ENCODE data around the gene ADAMTS6. TPM values are rescaled to one million over a fixed set of nuclear protein-coding genes. Genes with fewer than 3 reads are reported as not detected.

Gene ADAMTS6
- total and polyA plus RNA-seq, 2 donors (not counting 1 experiment from before 2014, with no cell fraction given) = 3.6 to 12.3 TPM

DNA sequence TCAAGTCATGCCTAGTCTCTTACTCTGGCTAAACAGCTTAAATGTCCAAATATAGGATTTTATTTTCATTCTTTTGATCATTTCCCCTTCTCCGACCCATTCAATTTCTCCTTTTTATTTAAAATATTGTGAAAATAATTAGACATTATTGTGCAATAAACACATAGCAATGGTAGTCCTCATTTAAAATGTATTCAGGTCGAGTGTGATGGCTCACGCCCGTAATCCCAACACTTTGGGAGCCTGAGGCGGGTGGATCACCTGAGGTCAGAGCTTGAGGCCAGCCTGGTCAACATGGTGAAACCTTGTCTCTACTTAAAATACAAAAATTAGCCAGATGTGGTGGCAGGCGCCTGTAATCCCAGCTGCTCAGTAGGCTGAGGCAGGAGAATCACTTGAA lies 26.7 kb downstream of the ADAMTS6 start:
- no peaks in the 10 kb centered on the region for H3K27me3 ChIP-seq (replicated peaks in 1 of 4; ENCODE audit: control extremely low read depth in 1 of 4, control insufficient read depth in 3 of 4, insufficient read depth in 4 of 4, low read length in 3 of 4)
- ATAC-seq (ENCODE audit: low read depth) (no peak), DNase-seq (no peak)
- H3K27me3 Mint-ChIP-seq = no peaks in the 10 kb centered on the region
- no peak overlapping the region for H2AFZ ChIP-seq (ENCODE audit: insufficient read depth, low read depth, low read length, poor library complexity, severe bottlenecking)
- POLR2A ChIA-PET = no interaction called here
- H3K9ac ChIP-seq (ENCODE audit: low read length) = no peak overlapping the region
- intact Hi-C loops (cut with micrococcal nuclease) = no loop called here
- H3K27ac Mint-ChIP-seq = no peak overlapping the region
- no peak overlapping the region for H3K4me3 Mint-ChIP-seq
- no peaks in the 10 kb centered on the region for H3K9me3 ChIP-seq (ENCODE audit: control extremely low read depth in 1 of 3, control insufficient read depth in 2 of 3, insufficient read depth in 1 of 3, low read length in 2 of 3)
- H3K4me1 ChIP-seq (ENCODE audit: control insufficient read depth in 2 of 2, insufficient read depth in 2 of 2, low read length in 2 of 2) = no peaks in the 10 kb centered on the region
- no peaks in the 10 kb centered on the region for H3K4me1 Mint-ChIP-seq
- CTCF ChIA-PET = no interaction called here
- TF ChIP-seq EZH2 (IDR thresholded peaks at IDR 0.05; ENCODE audit: borderline replicate concordance, insufficient read depth, low read depth, low read length, poor library complexity, severe bottlenecking) = no peak
- TF ChIP-seq, protein P1, sequence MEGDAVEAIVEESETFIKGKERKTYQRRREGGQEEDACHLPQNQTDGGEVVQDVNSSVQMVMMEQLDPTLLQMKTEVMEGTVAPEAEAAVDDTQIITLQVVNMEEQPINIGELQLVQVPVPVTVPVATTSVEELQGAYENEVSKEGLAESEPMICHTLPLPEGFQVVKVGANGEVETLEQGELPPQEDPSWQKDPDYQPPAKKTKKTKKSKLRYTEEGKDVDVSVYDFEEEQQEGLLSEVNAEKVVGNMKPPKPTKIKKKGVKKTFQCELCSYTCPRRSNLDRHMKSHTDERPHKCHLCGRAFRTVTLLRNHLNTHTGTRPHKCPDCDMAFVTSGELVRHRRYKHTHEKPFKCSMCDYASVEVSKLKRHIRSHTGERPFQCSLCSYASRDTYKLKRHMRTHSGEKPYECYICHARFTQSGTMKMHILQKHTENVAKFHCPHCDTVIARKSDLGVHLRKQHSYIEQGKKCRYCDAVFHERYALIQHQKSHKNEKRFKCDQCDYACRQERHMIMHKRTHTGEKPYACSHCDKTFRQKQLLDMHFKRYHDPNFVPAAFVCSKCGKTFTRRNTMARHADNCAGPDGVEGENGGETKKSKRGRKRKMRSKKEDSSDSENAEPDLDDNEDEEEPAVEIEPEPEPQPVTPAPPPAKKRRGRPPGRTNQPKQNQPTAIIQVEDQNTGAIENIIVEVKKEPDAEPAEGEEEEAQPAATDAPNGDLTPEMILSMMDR (IDR thresholded peaks at IDR 0.05) = no peak
- 90% methylated on average over 3 of the region's 6 CpGs for WGBS (ENCODE audit: insufficient coverage)
- H4K20me1 ChIP-seq (ENCODE audit: control insufficient read depth, insufficient read depth, low read length, poor library complexity, severe bottlenecking) = no peaks in the 10 kb centered on the region
- no peak overlapping the region for H3K27ac ChIP-seq (ENCODE audit: low read length in 2 of 2)
- H3K79me2 ChIP-seq (ENCODE audit: control insufficient read depth, insufficient read depth, low read length) = no peaks in the 10 kb centered on the region
- no peaks in the 10 kb centered on the region for H3K36me3 ChIP-seq (replicated peaks in 1 of 2; ENCODE audit: control extremely low read depth in 1 of 2, control insufficient read depth in 1 of 2, extremely low read depth in 1 of 2, insufficient read depth in 2 of 2, low read length in 1 of 2)
- no peak overlapping the region for H3K4me3 ChIP-seq (ENCODE audit: control extremely low read depth in 1 of 5, extremely low read depth in 1 of 5, insufficient read depth in 1 of 5, low read depth in 2 of 5, low read length in 4 of 5)
- H3K4me2 ChIP-seq (replicated peaks; ENCODE audit: low read depth, low read length, poor library complexity, severe bottlenecking) = no peak overlapping the region
- H3K9me3 Mint-ChIP-seq (ENCODE audit: insufficient read depth) = peaks cover 6% of the 10 kb centered on the region

GRCh38 chr5:65451436-65451835 lies 30.3 kb downstream of the ADAMTS6 start:
- H3K4me1 ChIP-seq (ENCODE audit: control insufficient read depth in 2 of 2, insufficient read depth in 2 of 2, low read length in 2 of 2) = no peaks in the 10 kb centered on the region
- H3K4me2 ChIP-seq (replicated peaks; ENCODE audit: low read depth, low read length, poor library complexity, severe bottlenecking) = no peak overlapping the region
- Mint-ChIP-seq H3K27me3 (no peaks in the 10 kb centered on the region), H3K4me3 (no peak overlapping the region), H3K9me3 (ENCODE audit: insufficient read depth) (peaks cover 6% of the 10 kb centered on the region), H3K4me1 (no peaks in the 10 kb centered on the region), H3K27ac (no peak overlapping the region)
- H3K4me3 ChIP-seq (ENCODE audit: control extremely low read depth in 1 of 5, extremely low read depth in 1 of 5, insufficient read depth in 1 of 5, low read depth in 2 of 5, low read length in 4 of 5) = no peak overlapping the region
- H3K9me3 ChIP-seq (ENCODE audit: control extremely low read depth in 1 of 3, control insufficient read depth in 2 of 3, insufficient read depth in 1 of 3, low read length in 2 of 3) = no peaks in the 10 kb centered on the region
- intact Hi-C loops (cut with micrococcal nuclease) = no loop called here
- H3K27me3 ChIP-seq (replicated peaks in 1 of 4; ENCODE audit: control extremely low read depth in 1 of 4, control insufficient read depth in 3 of 4, insufficient read depth in 4 of 4, low read length in 3 of 4) = no peaks in the 10 kb centered on the region
- H3K79me2 ChIP-seq (ENCODE audit: control insufficient read depth, insufficient read depth, low read length) = no peaks in the 10 kb centered on the region
- H2AFZ ChIP-seq (ENCODE audit: insufficient read depth, low read depth, low read length, poor library complexity, severe bottlenecking) = no peak overlapping the region
- ChIA-PET CTCF (interaction anchor here (1.0 kb wide), 1 partner anchor 10 kb away, joined by 3 read pairs; no protein-coding TSS in a partner anchor), POLR2A (no interaction called here)
- TF ChIP-seq, protein P1 (IDR thresholded peaks at IDR 0.05) = no peak
- no peak for TF ChIP-seq EZH2 (IDR thresholded peaks at IDR 0.05; ENCODE audit: borderline replicate concordance, insufficient read depth, low read depth, low read length, poor library complexity, severe bottlenecking)
- H3K9ac ChIP-seq (ENCODE audit: low read length) = no peak overlapping the region
- no peaks in the 10 kb centered on the region for H4K20me1 ChIP-seq (ENCODE audit: control insufficient read depth, insufficient read depth, low read length, poor library complexity, severe bottlenecking)
- no CpG with 5 or more reads among the region's 2 CpGs for WGBS (ENCODE audit: insufficient coverage)
- DNase-seq (no peak), ATAC-seq (ENCODE audit: low read depth) (no peak)
- H3K36me3 ChIP-seq (replicated peaks in 1 of 2; ENCODE audit: control extremely low read depth in 1 of 2, control insufficient read depth in 1 of 2, extremely low read depth in 1 of 2, insufficient read depth in 2 of 2, low read length in 1 of 2) = no peaks in the 10 kb centered on the region
- H3K27ac ChIP-seq (ENCODE audit: low read length in 2 of 2) = no peak overlapping the region
